Measurements from ENCODE around the gene CDK12.

DNA sequence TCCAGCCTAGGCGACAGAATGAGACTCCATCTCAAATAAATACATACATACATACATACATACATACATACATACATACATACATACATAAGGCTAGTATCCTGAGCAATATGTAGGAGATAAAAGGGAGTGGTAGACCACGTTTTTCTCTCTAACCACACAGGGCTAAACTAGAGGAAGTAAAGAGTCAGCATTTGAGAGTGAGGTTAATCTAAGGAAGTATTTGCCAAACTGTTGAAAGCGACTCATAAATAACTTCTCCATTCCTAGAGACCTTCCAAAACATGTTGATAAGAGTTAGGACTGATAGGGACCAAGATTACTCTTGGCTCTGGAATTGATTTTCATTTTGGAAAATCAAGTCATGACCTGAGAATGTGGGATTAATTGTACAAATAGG is 77.6 kb downstream of the CDK12 start:
- TF ChIP-seq, protein P1, sequence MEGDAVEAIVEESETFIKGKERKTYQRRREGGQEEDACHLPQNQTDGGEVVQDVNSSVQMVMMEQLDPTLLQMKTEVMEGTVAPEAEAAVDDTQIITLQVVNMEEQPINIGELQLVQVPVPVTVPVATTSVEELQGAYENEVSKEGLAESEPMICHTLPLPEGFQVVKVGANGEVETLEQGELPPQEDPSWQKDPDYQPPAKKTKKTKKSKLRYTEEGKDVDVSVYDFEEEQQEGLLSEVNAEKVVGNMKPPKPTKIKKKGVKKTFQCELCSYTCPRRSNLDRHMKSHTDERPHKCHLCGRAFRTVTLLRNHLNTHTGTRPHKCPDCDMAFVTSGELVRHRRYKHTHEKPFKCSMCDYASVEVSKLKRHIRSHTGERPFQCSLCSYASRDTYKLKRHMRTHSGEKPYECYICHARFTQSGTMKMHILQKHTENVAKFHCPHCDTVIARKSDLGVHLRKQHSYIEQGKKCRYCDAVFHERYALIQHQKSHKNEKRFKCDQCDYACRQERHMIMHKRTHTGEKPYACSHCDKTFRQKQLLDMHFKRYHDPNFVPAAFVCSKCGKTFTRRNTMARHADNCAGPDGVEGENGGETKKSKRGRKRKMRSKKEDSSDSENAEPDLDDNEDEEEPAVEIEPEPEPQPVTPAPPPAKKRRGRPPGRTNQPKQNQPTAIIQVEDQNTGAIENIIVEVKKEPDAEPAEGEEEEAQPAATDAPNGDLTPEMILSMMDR (IDR thresholded peaks at IDR 0.05), result no peak
- TF ChIP-seq, protein P2, sequence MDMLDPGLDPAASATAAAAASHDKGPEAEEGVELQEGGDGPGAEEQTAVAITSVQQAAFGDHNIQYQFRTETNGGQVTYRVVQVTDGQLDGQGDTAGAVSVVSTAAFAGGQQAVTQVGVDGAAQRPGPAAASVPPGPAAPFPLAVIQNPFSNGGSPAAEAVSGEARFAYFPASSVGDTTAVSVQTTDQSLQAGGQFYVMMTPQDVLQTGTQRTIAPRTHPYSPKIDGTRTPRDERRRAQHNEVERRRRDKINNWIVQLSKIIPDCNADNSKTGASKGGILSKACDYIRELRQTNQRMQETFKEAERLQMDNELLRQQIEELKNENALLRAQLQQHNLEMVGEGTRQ (IDR thresholded peaks at IDR 0.05; ENCODE audit: borderline replicate concordance, low read depth, low read length), result no peak
- no peak for TF ChIP-seq FOXM1 (IDR thresholded peaks at IDR 0.05; ENCODE audit: low read depth)
- TF ChIP-seq RAD21 (IDR thresholded peaks at IDR 0.05; ENCODE audit: low read length), result no peak
- no peak for TF ChIP-seq POLR2AphosphoS5 (IDR thresholded peaks at IDR 0.05; ENCODE audit: low read depth, low read length)

Measured in SK-N-SH (cell line).